Stimulated activated naive B cell treated with anti-CD40 and anti-IgM and Interleukin-4, amounts not matched to agents 10 μg/mL and 1 μg/mL and 100 μg/mL, for 72 hours (primary cell): Measurements from ENCODE around the gene ZNF346.
"Not testable (repeated sequence)": the region's sequence is repeated elsewhere in the genome, so short reads cannot be mapped to it uniquely, and the experiment has no call there.

Source experiments
- ATAC-seq, 2 donors: fragments of 150-1000 bp; cut with Tn5 transposase; replicated peaks; 2 replicates each; pipeline ENCODE4 v1.10.0; 2021; ENCODE audit warnings: moderate library complexity in 1 of 2
- DNase-seq: peaks from one replicate; pipeline ENCODE4 v3.0.0; 2021
- H3K27ac Mint-ChIP-seq: one replicate; pipeline ENCODE4 v1.8.0; 2022; ENCODE audit warnings: mild to moderate bottlenecking, mixed read lengths
- H3K27me3 Mint-ChIP-seq, 2 donors: one replicate each; pipeline ENCODE4 v1.8.0; 2022; ENCODE audit warnings: mixed read lengths in 2 of 2
- H3K36me3 Mint-ChIP-seq, 2 donors: one replicate each; pipeline ENCODE4 v1.8.0; 2022; ENCODE audit warnings: mixed read lengths in 2 of 2, mild to moderate bottlenecking in 1 of 2
- H3K4me1 Mint-ChIP-seq, 2 donors: one replicate each; pipeline ENCODE4 v1.8.0; 2022; ENCODE audit warnings: mixed read lengths in 2 of 2, mild to moderate bottlenecking in 1 of 2
- H3K4me3 Mint-ChIP-seq, 2 donors: one replicate each; pipeline ENCODE4 v1.8.0; 2022; ENCODE audit warnings: mild to moderate bottlenecking in 2 of 2, mixed read lengths in 2 of 2, moderate library complexity in 1 of 2
- H3K9me3 Mint-ChIP-seq, 2 donors: one replicate each; pipeline ENCODE4 v1.8.0; 2022; ENCODE audit warnings: mixed read lengths in 2 of 2, mild to moderate bottlenecking in 1 of 2

The ZNF346 gene

DNA sequence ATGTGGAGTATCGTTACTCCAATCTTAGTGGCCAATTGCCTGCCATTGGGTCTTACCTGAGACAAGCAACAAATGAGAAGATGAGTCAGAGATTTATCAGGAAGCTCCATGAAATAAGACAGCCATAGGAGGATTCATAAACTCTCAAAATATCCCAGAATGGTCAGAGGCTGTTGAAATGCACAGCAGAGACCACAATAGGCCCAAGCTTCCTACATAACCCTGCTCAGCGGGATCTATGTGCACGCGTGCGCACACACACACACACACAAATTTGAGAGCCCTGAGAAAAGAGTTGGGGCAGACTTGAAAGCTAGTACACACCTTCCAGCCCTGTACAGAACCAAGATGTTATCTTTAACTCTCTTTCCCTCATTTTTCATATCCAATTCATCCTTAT lies 25.7 kb upstream of the ZNF346 start:
- Mint-ChIP-seq H3K27me3 (no peaks in the 10 kb centered on the region), H3K4me1 (peaks cover 28 to 77% of the 10 kb centered on the region in 2 donors), H3K27ac (peak overlapping the region; percentile 77), H3K36me3 (peaks cover 15 to 21% of the 10 kb centered on the region in 2 donors), H3K9me3 (no peaks in the 10 kb centered on the region), H3K4me3 (no peak overlapping the region)
- ATAC-seq (no peak), DNase-seq (no peak)

DNA sequence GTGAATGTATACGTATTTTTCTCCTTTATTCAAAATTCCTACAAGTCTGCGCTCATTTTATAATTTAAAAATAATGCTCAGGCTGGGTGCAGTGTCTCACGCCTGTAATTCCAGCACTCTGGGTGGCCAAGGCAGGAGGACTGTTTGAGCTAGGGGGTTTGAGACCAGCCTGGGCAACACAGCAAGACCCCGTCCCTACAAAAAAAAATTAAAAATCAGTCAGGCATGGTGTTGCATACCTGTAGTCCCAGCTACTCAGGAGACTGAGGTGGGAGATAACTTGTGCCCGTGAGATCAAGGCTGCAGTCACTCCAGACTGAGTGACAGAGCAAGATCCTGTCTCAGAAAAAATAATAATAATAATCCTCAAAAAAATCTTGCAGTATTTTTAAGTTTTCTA lies 23.7 kb upstream of the ZNF346 start:
- no peak overlapping the region for H3K4me3 Mint-ChIP-seq
- H3K4me1 Mint-ChIP-seq, result peaks cover 30 to 71% of the 10 kb centered on the region in 2 donors
- H3K27me3 Mint-ChIP-seq, result no peaks in the 10 kb centered on the region
- H3K36me3 Mint-ChIP-seq, result peaks cover 14 to 21% of the 10 kb centered on the region in 2 donors
- H3K27ac Mint-ChIP-seq, result no peak overlapping the region
- no peaks in the 10 kb centered on the region for H3K9me3 Mint-ChIP-seq
- no peak for ATAC-seq
- DNase-seq, result no peak

DNA sequence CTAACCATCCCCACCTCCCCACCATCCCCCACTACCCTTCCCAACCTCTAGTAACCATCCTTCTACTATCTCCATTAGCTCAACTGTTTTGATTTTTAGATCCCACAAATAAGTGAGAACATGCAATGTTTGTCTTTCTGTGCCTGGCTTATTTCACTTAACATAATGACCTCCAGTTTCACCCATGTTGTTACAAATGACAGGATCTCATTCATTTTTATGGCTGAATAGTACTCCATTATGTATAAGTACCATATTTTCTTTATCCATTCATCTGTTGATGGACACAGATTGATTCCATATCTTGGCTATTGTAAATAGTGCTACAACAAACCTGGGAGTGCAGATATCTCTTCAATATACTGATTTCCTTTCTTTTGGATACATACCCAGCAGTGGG lies 23.0 kb upstream of the ZNF346 start:
- H3K4me3 Mint-ChIP-seq, H3K27ac Mint-ChIP-seq, H3K9me3 Mint-ChIP-seq, ATAC-seq, H3K27me3 Mint-ChIP-seq, DNase-seq: not testable (repeated sequence)
- peaks cover 29 to 71% of the 10 kb centered on the region in 2 donors for H3K4me1 Mint-ChIP-seq
- H3K36me3 Mint-ChIP-seq, result peaks cover 11 to 21% of the 10 kb centered on the region in 2 donors

DNA sequence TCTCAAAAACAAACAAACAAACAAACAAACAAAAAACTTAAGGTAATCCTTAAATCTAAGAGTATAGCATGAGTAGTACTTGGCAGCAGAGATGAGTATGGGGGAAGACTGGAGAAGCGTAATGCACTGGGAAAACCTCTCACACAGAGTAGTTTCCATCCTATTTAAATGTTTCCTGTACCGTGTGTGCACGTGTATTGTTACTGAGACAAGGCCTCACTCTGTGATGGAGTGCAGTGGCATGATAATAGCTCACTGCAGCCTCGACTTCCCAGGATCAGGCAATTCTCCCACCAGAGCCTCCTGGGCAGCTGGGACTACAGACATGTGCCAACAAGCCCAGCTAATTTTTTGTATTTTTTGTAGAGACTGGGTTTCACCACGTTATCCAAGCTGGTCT lies 18.8 kb upstream of the ZNF346 start:
- H3K4me3 Mint-ChIP-seq, result no peak overlapping the region
- H3K9me3 Mint-ChIP-seq, result peaks cover 0 to 2% of the 10 kb centered on the region in 2 donors
- H3K36me3 Mint-ChIP-seq, result peaks cover 9 to 11% of the 10 kb centered on the region in 2 donors
- ATAC-seq, result no peak
- DNase-seq, result no peak
- H3K27ac Mint-ChIP-seq, result peak overlapping the region; percentile 32
- H3K27me3 Mint-ChIP-seq, result no peaks in the 10 kb centered on the region
- H3K4me1 Mint-ChIP-seq, result peaks cover 17 to 57% of the 10 kb centered on the region in 2 donors

DNA sequence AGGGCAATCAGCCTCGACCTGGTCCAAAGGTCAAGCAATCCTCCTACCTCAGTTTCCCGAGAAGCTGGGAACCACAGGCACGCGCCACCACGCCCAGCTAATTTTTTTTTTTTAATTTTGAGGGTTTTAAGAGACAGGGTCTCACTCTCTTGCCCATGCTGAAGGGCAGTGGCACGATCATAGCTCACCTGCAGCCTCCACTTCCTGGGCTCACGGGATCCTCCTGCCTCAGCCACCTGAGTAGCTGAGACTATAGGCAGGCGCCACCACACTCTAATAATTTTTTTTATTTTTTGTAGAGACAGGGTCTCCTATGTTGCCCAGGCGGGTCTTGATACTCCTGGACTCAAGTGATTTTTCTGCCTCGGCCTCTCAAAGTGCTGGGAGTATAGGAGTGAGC lies 17.5 kb upstream of the ZNF346 start:
- DNase-seq (no peak), ATAC-seq (no peak)
- Mint-ChIP-seq H3K27ac (no peak overlapping the region), H3K27me3 (no peaks in the 10 kb centered on the region), H3K36me3 (peaks cover 6 to 9% of the 10 kb centered on the region in 2 donors), H3K4me3 (peak overlapping the region; percentile 96 to 97), H3K4me1 (peaks cover 14 to 49% of the 10 kb centered on the region in 2 donors), H3K9me3 (peaks cover 0 to 2% of the 10 kb centered on the region in 2 donors)

DNA sequence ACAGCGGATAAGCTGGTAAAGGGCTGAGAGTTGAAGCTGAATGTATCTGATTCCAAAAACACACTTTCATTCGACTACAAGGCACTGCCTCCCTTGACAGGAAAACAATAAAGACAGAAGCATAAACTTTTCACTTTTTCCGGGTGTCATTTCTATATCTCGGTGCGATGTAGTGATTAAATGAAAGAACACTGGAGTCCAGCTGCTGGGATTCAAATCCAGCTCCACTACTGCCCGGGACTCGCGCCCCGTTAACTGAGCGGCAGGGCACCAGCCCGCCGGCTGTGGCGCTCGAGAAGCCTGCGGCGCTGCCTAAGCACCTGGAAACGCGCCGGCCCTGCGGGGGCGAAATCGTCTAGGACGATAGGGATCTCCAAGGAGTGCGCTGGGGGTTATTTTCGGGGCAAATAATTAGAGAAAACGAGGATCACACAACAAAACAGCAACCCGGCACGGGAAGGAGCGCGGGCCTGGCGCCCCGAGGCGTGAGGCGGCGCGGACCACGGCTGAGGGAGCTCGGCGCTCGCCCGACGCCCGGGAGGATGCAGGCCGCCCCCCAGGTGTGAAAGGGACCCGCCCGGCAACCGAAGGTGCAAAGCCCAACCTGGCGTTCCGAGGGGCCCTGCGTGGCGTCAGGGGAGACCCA lies 16.8 kb upstream of the ZNF346 start:
- Mint-ChIP-seq H3K27ac (peak overlapping the region; percentile 97), H3K27me3 (no peaks in the 10 kb centered on the region), H3K4me1 (peaks cover 14 to 42% of the 10 kb centered on the region in 2 donors), H3K9me3 (peaks cover 0 to 2% of the 10 kb centered on the region in 2 donors), H3K36me3 (peaks cover 3% of the 10 kb centered on the region in 2 donors), H3K4me3 (peak overlapping the region; percentile 96 to 97)
- peak; percentile 59 for DNase-seq
- peak; percentile 67 to 76 for ATAC-seq

DNA sequence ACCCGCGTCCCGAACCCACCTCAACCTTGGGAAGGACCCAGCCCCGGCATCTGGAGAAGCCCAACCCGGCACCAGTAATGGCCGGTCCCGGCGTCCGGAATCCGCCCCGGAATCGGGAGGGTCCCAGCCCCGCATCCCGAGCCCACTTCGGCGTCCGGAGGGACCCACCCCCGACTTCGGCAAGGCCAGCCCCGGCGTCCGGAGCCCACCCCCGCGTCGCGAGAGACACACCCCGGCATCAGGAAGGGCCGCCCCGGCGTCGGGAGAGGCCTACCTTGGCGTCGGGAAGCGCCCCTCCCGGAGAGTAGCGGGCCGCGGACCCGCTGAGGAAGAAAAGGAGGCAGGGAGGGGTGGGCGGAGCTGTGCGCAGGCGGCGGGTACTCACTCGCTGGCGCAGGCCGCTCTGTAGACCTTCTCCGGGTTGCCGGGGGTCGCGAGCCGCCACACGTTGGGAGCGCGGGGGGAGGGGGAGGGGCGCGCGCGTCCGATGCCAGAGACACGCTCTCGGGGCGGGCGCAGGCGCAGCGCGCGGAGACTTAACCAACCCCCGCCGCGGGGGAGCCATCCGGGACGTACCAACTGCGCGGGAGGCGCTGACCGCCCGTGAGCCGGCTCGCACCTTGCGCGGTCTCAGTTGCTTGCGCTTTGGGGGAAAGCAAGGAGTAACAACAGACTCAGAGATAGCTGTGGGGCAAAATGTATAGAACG lies 16.1 kb upstream of the ZNF346 start, which contains the start of gene UIMC1:
Gene UIMC1, minus strand, starts transcription at position 515 of the 708 bp plus-strand sequence. CDS start 24,164 bp downstream, outside the sequence.
- Mint-ChIP-seq H3K36me3 (peaks cover 1 to 3% of the 10 kb centered on the region in 2 donors), H3K4me3 (peak within 1 kb of the TSS; percentile 96 to 97), H3K9me3 (peaks cover 0 to 2% of the 10 kb centered on the region in 2 donors), H3K27ac (peak within 1 kb of the TSS; percentile 97), H3K27me3 (no peaks in the 10 kb centered on the region), H3K4me1 (peaks cover 14 to 35% of the 10 kb centered on the region in 2 donors)
- DNase-seq (peak; percentile 89), ATAC-seq (peak; percentile 85 to 92)

DNA sequence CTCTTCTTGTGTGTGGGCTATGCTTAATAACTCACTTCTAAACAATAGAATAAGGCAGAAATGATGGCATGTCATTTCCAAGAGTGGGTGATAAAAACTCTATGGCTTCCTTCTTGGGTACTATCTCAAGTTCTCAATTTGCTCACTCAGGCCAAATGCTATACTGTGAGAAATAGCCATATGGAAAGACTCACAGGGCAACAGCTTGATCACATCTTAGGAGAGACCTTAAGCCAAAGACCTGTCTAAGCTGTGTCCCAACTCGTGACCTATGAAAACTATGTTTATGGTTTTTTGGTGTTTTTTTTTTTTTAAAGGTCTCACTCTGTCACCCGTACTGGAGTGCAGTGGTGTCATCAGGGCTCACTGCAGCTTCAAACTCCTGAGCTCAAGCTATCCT lies 13.8 kb upstream of the ZNF346 start:
- Mint-ChIP-seq H3K4me1 (peaks cover 10 to 29% of the 10 kb centered on the region in 2 donors), H3K36me3 (peaks cover 1 to 3% of the 10 kb centered on the region in 2 donors), H3K9me3 (peaks cover 0 to 2% of the 10 kb centered on the region in 2 donors), H3K27ac (no peak overlapping the region), H3K4me3 (no peak overlapping the region), H3K27me3 (no peaks in the 10 kb centered on the region)
- DNase-seq (no peak), ATAC-seq (no peak)

DNA sequence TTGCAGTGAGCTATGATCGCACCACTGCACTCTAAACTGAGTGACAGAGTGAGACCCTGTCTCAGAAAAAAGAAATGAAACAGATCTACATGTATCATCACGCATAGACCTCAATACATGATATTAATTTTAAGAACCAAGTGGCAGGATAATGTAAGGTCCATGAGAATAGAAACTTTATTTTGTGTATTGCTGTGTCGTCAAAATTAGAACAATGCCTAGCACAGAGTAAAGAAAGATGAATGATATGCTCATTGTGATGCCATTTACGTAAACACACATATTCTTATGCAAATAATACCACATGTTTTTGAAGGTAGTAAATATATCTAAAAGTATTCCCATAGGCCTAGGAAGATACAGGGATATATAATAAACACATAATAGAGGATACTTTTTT lies 12.3 kb upstream of the ZNF346 start:
- ATAC-seq (no peak), DNase-seq (no peak)
- no peak overlapping the region for H3K27ac Mint-ChIP-seq
- H3K36me3 Mint-ChIP-seq, result peaks cover 1 to 3% of the 10 kb centered on the region in 2 donors
- no peak overlapping the region for H3K4me3 Mint-ChIP-seq
- H3K9me3 Mint-ChIP-seq, result peaks cover 0 to 2% of the 10 kb centered on the region in 2 donors
- H3K27me3 Mint-ChIP-seq, result no peaks in the 10 kb centered on the region
- peaks cover 9 to 15% of the 10 kb centered on the region in 2 donors for H3K4me1 Mint-ChIP-seq

DNA sequence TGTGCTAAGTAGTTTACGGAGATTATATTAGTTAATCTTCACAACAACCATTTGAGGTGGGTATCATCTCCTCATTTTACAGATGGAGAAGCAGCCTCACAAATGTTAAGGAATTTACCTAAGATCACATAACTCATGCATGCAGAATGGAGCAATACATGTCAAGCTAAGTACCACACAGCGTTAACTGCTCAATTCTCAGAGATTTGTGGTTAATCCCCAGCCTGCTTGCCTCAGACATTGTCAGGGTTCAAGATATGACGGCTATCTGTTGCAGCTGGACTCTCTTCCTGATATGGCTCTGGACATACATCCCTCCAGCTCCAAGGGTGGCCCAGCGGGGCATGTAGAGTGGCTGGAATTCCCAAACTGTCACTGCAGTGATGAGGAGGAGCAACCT lies 7.3 kb upstream of the ZNF346 start:
- no peaks in the 10 kb centered on the region for H3K9me3 Mint-ChIP-seq
- H3K27me3 Mint-ChIP-seq, result no peaks in the 10 kb centered on the region
- DNase-seq, result no peak
- no peaks in the 10 kb centered on the region for H3K4me1 Mint-ChIP-seq
- no peak overlapping the region for H3K27ac Mint-ChIP-seq
- ATAC-seq, result no peak
- no peak overlapping the region for H3K4me3 Mint-ChIP-seq
- no peaks in the 10 kb centered on the region for H3K36me3 Mint-ChIP-seq

DNA sequence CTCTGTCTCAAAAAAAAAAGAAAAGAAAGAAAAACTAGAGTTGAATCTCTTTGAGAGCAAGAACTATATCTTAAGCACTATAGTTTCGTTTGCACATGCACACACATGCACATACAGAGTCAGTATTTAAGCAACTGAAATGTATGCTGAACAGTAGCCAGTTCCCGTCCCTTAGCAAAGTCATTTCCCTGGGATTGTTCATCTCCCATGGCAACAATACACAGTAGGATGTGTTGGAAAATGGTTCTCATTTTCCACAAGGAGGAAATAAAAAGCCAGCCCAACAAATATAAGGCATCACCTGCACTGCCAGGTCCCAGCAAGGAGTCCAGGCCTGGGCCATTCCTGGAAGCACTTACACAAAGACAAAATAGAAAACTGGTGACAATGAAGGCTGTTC lies 4.2 kb upstream of the ZNF346 start:
- Mint-ChIP-seq H3K27me3 (no peaks in the 10 kb centered on the region), H3K4me1 (peaks cover 11 to 20% of the 10 kb centered on the region in 2 donors), H3K27ac (no peak overlapping the region), H3K9me3 (no peaks in the 10 kb centered on the region), H3K36me3 (no peaks in the 10 kb centered on the region), H3K4me3 (no peak overlapping the region)
- DNase-seq, result no peak
- ATAC-seq, result no peak

DNA sequence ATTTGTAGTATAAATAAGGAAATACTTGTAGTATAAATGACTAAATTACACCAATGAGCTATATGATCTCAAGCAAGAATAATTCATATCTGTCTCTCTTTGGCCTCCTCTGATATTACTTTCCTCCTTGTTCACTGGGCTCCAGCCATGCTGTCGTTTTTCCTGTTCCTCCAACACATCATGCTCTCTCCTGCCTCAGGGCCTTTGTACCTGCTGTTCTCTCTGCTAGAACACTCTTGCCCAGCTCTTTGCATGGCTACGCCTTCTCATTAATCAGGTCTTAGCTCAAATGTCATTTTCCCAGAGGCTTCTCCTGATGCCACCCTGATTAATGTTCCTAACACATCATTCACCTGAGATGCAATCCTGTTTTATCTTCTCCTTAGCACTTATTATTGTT lies 2.5 kb upstream of the ZNF346 start:
- Mint-ChIP-seq H3K27ac (no peak overlapping the region), H3K4me3 (no peak overlapping the region), H3K36me3 (peaks cover 7% of the 10 kb centered on the region in 2 donors), H3K9me3 (no peaks in the 10 kb centered on the region), H3K4me1 (peaks cover 23 to 36% of the 10 kb centered on the region in 2 donors), H3K27me3 (no peaks in the 10 kb centered on the region)
- DNase-seq (no peak), ATAC-seq (no peak)

DNA sequence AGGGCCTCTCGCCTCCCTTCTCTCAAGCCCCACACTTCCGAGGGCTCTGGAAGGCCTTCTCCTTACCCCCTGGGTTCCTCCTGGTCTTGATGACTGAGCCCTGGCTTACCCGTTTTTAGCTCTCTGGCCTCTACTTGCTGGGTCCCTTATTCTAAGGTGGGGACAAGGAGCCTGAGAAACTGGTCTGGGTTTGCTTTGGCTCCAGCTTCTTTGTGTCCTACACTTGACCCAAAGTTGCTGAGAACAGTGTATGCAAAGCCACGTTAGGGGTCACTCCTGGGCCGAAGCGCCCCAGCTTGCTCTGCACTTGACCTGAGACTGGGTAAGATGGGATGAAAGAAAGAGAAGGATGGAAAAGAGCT lies 788 bp downstream of the ZNF346 start:
- no peaks in the 10 kb centered on the region for H3K27me3 Mint-ChIP-seq
- no peaks in the 10 kb centered on the region for H3K9me3 Mint-ChIP-seq
- no peak for DNase-seq
- H3K27ac Mint-ChIP-seq, result peak overlapping the region; percentile 98
- peaks cover 25 to 41% of the 10 kb centered on the region in 2 donors for H3K4me1 Mint-ChIP-seq
- peaks cover 15 to 16% of the 10 kb centered on the region in 2 donors for H3K36me3 Mint-ChIP-seq
- ATAC-seq, result peak; percentile 10 to 21
- peak overlapping the region; percentile 92 to 98 for H3K4me3 Mint-ChIP-seq

DNA sequence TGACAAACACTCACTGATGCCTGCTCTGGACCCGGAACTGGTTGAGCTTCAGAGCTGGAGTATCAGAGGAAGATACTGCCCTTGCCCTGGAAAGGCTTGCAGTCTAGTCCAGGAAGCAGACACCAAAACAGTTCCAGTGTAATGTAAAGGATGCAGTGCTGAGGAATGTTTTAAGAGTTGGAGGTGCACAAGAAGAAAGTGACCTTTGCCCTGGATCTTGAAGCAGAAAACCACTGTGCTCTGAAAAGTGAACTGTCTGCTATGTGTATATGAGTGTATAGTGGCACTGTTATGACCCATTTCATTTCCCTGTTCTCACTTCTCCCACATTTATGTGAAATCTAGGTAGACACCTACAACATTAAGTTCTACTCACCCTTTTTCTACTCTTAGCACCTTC lies 2.1 kb downstream of the ZNF346 start:
- no peaks in the 10 kb centered on the region for H3K9me3 Mint-ChIP-seq
- peak overlapping the region; percentile 35 to 55 for H3K4me3 Mint-ChIP-seq
- DNase-seq (no peak), ATAC-seq (peak in 1 of 2 donors; percentile 33)
- no peaks in the 10 kb centered on the region for H3K27me3 Mint-ChIP-seq
- H3K36me3 Mint-ChIP-seq, result peaks cover 19 to 21% of the 10 kb centered on the region in 2 donors
- peaks cover 27 to 41% of the 10 kb centered on the region in 2 donors for H3K4me1 Mint-ChIP-seq
- H3K27ac Mint-ChIP-seq, result peak overlapping the region; percentile 68
